ENCODE measurements around the gene PAX3. TPM values are rescaled to one million over a fixed set of nuclear protein-coding genes. Genes with fewer than 3 reads are reported as not detected.

Gene PAX3
- total RNA-seq, 1 experiment from 2014 or later = 0.03 TPM

- no peaks in the 10 kb centered on the region for H3K9me3 ChIP-seq (replicated peaks)
- no peaks in the 10 kb centered on the region for H3K27me3 ChIP-seq (replicated peaks)
- H3K4me1 ChIP-seq (replicated peaks) = no peaks in the 10 kb centered on the region
- H3K36me3 ChIP-seq = no peaks in the 10 kb centered on the region
- DNase-seq (ENCODE audit: low read depth in 1 of 2, low spot score in 2 of 2) = no peak
- no peak overlapping the region for H3K27ac ChIP-seq
- no peak overlapping the region for H3K4me3 ChIP-seq
Observed at GRCh38 chr2:222256250-222256649, 42.5 kb downstream of the PAX3 start.

GRCh38 chr2:222255090-222255489 is 43.7 kb downstream of the PAX3 start:
- no peak for DNase-seq (ENCODE audit: low read depth in 1 of 2, low spot score in 2 of 2)
- no peaks in the 10 kb centered on the region for H3K4me1 ChIP-seq (replicated peaks)
- H3K27ac ChIP-seq = no peak overlapping the region
- no peaks in the 10 kb centered on the region for H3K36me3 ChIP-seq
- no peaks in the 10 kb centered on the region for H3K9me3 ChIP-seq (replicated peaks)
- no peaks in the 10 kb centered on the region for H3K27me3 ChIP-seq (replicated peaks)
- no peak overlapping the region for H3K4me3 ChIP-seq

DNA sequence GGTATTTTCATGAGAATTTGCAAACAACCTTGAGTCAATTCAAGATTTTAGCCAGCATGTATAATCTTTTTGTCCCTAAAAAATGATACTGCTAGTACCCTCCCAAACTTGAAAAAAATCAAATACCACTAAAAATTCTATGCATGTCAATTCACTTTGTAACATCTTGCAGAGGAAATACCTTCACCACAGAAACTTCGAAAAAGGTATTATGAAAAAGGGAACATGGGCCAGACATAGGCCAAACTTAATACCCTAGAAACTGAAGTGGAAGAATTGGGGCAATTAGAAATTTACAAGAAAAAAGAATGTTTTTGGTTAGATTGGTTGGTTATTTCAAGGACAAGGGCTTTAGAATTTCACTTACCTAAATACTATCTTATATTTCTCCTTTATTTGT is 48.5 kb downstream of the PAX3 start:
- H3K36me3 ChIP-seq = no peaks in the 10 kb centered on the region
- no peaks in the 10 kb centered on the region for H3K4me1 ChIP-seq (replicated peaks)
- no peak for DNase-seq (ENCODE audit: low read depth in 1 of 2, low spot score in 2 of 2)
- no peaks in the 10 kb centered on the region for H3K9me3 ChIP-seq (replicated peaks)
- no peak overlapping the region for H3K4me3 ChIP-seq
- H3K27ac ChIP-seq = no peak overlapping the region
- H3K27me3 ChIP-seq (replicated peaks) = no peaks in the 10 kb centered on the region

GRCh38 chr2:222249444-222249843 is 49.4 kb downstream of the PAX3 start:
- no peaks in the 10 kb centered on the region for H3K4me1 ChIP-seq (replicated peaks)
- H3K4me3 ChIP-seq = no peak overlapping the region
- H3K36me3 ChIP-seq = no peaks in the 10 kb centered on the region
- no peak overlapping the region for H3K27ac ChIP-seq
- DNase-seq (ENCODE audit: low read depth in 1 of 2, low spot score in 2 of 2) = no peak
- no peaks in the 10 kb centered on the region for H3K9me3 ChIP-seq (replicated peaks)
- no peaks in the 10 kb centered on the region for H3K27me3 ChIP-seq (replicated peaks)

DNA sequence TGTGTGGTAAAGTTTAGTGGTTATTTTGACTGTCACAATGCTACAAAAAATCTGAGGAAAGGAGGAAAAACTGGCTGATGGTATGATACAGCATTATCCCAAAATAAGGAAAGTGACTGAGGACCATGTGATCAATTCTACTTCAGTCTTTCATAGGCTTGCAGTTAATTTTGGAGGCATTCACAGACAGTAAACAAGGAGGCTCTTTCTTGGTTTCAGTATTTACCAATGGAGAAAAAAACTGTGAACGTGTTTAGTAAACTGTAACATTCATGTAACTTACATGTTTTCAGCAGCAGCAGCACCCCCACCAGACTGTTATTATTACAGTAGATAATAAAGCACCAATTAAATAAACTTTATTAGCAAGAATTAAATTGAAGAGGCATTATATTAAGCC is 50.0 kb downstream of the PAX3 start:
- no peak for DNase-seq (ENCODE audit: low read depth in 1 of 2, low spot score in 2 of 2)

DNA sequence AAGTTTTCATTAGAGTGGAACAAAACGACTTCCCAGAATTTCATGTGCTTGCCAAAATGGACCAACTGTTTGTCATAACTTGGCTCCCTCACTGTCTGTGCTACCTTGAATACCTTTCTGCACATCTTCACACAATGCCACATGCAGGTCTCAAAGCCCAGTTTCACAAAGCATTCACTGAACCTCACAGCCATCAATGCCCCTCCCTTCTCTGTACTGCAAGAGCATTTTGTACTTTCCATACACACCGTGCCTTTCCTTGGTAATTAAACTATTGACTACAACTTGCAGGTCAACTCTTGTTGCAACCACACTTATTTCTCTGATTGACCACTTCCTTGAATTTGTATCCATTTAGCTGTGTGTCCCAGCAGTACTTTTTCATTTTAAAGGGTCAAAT is 50.5 kb downstream of the PAX3 start:
- DNase-seq (ENCODE audit: low read depth in 1 of 2, low spot score in 2 of 2) = no peak
- Histone ChIP-seq H3K36me3 (no peaks in the 10 kb centered on the region), H3K9me3 (replicated peaks) (no peaks in the 10 kb centered on the region), H3K4me3 (no peak overlapping the region), H3K4me1 (replicated peaks) (no peaks in the 10 kb centered on the region), H3K27me3 (replicated peaks) (no peaks in the 10 kb centered on the region), H3K27ac (no peak overlapping the region)

More for the DNA sequence above, 50.0 kb downstream of the PAX3 start:
- H3K27ac ChIP-seq = no peak overlapping the region
- no peaks in the 10 kb centered on the region for H3K36me3 ChIP-seq
- H3K9me3 ChIP-seq (replicated peaks) = no peaks in the 10 kb centered on the region
- no peak overlapping the region for H3K4me3 ChIP-seq
- H3K4me1 ChIP-seq (replicated peaks) = no peaks in the 10 kb centered on the region
- H3K27me3 ChIP-seq (replicated peaks) = no peaks in the 10 kb centered on the region

DNA sequence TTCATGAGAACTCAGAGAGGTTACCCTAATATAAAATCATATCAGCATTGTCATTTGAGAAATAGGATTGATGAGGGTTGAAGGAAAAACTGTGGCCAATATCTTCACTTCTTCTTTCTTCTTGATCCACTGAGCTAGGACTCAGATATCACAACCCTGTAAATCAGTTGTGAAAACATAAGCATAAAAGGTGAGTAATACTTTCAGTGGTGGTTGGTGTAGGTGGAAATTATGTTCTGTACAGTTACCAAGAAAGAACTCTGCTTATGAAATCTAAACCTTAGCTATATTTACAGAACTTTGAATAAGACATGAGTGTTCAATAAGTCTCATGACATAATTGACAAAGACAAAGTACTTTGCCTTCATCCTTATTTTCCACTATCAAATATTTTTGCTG is 56.3 kb downstream of the PAX3 start:
- DNase-seq (ENCODE audit: low read depth in 1 of 2, low spot score in 2 of 2) = no peak
- Histone ChIP-seq H3K27me3 (replicated peaks) (peaks cover 32% of the 10 kb centered on the region), H3K4me1 (replicated peaks) (no peaks in the 10 kb centered on the region), H3K27ac (no peak overlapping the region), H3K4me3 (no peak overlapping the region), H3K36me3 (no peaks in the 10 kb centered on the region), H3K9me3 (replicated peaks) (no peaks in the 10 kb centered on the region)

- H3K27ac ChIP-seq = no peak overlapping the region
Observed at GRCh38 chr2:222241128-222241870, 57.5 kb downstream of the PAX3 start.

DNA sequence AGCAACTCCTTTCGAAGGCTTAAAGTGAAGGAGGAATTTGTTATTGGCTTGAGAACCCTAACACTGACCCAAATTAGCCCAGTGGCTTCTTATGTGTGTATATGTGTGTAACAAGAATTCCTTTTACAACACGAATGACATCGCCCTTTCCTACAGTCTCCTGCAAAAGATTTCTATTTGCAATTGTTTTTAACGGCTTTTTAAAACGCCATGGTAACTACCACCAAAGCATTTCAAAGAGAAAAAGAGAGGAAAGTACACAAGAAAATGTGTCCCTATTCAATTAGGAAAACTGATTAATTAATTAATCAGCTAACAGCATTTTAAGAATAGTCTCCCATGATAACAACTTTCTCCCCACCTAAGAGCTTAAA is 58.1 kb downstream of the PAX3 start:
- Histone ChIP-seq H3K9me3 (replicated peaks) (no peaks in the 10 kb centered on the region), H3K4me3 (no peak overlapping the region), H3K36me3 (no peaks in the 10 kb centered on the region), H3K27me3 (replicated peaks) (peaks cover 37% of the 10 kb centered on the region), H3K4me1 (replicated peaks) (no peaks in the 10 kb centered on the region), H3K27ac (no peak overlapping the region)
- DNase-seq (ENCODE audit: low read depth in 1 of 2, low spot score in 2 of 2) = no peak

More at GRCh38 chr2:222241128-222241870, 57.5 kb downstream of the PAX3 start:
- no peak for DNase-seq (ENCODE audit: low read depth in 1 of 2, low spot score in 2 of 2)
- Histone ChIP-seq H3K36me3 (no peaks in the 10 kb centered on the region), H3K4me1 (replicated peaks) (no peaks in the 10 kb centered on the region), H3K4me3 (no peak overlapping the region), H3K9me3 (replicated peaks) (no peaks in the 10 kb centered on the region), H3K27me3 (replicated peaks) (peaks cover 37% of the 10 kb centered on the region)

DNA sequence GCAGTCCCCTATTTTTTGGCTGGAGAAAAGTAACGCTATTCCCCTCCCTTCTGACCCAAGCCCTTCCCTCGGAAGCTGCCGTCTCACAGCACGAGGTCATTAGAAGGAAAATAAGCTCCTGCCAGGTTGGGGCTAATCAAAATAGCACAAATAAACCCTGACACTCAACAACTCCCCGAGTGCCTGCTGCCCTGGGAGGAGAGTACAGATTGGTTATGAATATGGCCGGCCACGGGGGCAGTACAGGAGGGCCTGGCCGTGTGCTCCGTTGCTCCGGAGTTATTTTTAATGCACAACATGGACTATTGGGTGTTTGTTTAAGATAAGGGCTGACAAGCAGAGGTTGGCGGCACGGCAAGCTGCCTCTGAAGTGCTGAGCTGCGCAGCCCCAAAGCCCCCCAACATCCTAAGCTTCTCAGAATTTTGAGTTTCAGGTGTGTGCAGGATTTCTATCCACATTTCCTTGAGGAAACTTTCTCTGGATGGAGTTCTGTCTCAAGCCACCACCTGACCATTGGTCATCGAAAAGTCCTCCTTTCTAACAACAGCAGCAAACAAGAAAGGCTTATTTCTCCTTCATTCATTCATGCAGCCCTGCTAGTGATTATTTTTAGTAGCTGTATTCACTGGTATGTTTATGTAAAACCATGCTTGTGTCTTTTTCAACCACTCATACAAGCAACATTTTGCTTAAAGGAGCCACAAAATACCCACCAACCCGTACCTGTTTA is 58.7 kb downstream of the PAX3 start:
- H3K36me3 ChIP-seq = no peaks in the 10 kb centered on the region
- no peaks in the 10 kb centered on the region for H3K4me1 ChIP-seq (replicated peaks)

DNA sequence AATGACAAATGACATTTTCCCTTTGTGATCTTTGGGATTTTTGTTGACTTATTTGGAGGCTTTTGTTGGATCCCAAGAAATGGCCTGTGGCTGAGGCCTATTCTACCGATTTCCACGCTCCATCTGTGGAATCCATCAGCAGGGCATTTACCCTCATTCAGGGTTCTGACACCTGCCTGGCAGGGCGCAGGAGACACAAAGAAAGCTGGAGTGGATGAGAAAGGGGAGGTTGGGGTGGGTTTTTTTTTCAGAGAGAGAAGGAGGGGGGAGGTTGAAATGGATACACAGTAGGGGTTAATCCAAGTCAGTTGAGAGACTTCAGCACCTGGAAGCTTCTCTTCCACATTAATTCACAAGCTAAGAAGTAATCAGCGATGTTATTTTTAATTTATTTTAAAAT is 59.7 kb downstream of the PAX3 start:
- DNase-seq (ENCODE audit: low read depth in 1 of 2, low spot score in 2 of 2) = no peak

More for the DNA sequence above, 58.7 kb downstream of the PAX3 start:
- Histone ChIP-seq H3K27me3 (replicated peaks) (peaks cover 39% of the 10 kb centered on the region), H3K27ac (no peak overlapping the region), H3K4me3 (no peak overlapping the region), H3K9me3 (replicated peaks) (no peaks in the 10 kb centered on the region)
- no peak for DNase-seq (ENCODE audit: low read depth in 1 of 2, low spot score in 2 of 2)

GRCh38 chr2:222238072-222238471 is 60.7 kb downstream of the PAX3 start:
- no peaks in the 10 kb centered on the region for H3K9me3 ChIP-seq (replicated peaks)
- no peak for DNase-seq (ENCODE audit: low read depth in 1 of 2, low spot score in 2 of 2)

More for the DNA sequence above, 59.7 kb downstream of the PAX3 start:
- H3K4me1 ChIP-seq (replicated peaks) = no peaks in the 10 kb centered on the region
- H3K36me3 ChIP-seq = no peaks in the 10 kb centered on the region
- no peak overlapping the region for H3K4me3 ChIP-seq
- H3K9me3 ChIP-seq (replicated peaks) = no peaks in the 10 kb centered on the region
- no peak overlapping the region for H3K27ac ChIP-seq
- H3K27me3 ChIP-seq (replicated peaks) = peaks cover 44% of the 10 kb centered on the region

GRCh38 chr2:222232839-222233238 is 66.0 kb downstream of the PAX3 start:
- H3K4me3 ChIP-seq = no peak overlapping the region
- H3K4me1 ChIP-seq (replicated peaks) = no peaks in the 10 kb centered on the region
- no peaks in the 10 kb centered on the region for H3K36me3 ChIP-seq
- no peak overlapping the region for H3K27ac ChIP-seq
- H3K27me3 ChIP-seq (replicated peaks) = peaks cover 15% of the 10 kb centered on the region
- DNase-seq (ENCODE audit: low read depth in 1 of 2, low spot score in 2 of 2) = no peak
- no peaks in the 10 kb centered on the region for H3K9me3 ChIP-seq (replicated peaks)

More at GRCh38 chr2:222238072-222238471, 60.7 kb downstream of the PAX3 start:
- Histone ChIP-seq H3K4me3 (no peak overlapping the region), H3K27me3 (replicated peaks) (peaks cover 44% of the 10 kb centered on the region), H3K36me3 (no peaks in the 10 kb centered on the region), H3K27ac (no peak overlapping the region), H3K4me1 (replicated peaks) (no peaks in the 10 kb centered on the region)

GRCh38 chr2:222232372-222232771 is 66.4 kb downstream of the PAX3 start:
- Histone ChIP-seq H3K27me3 (replicated peaks) (peaks cover 11% of the 10 kb centered on the region; the same call in 1 of the 2 replicates), H3K36me3 (no peaks in the 10 kb centered on the region), H3K4me1 (replicated peaks) (no peaks in the 10 kb centered on the region), H3K9me3 (replicated peaks) (no peaks in the 10 kb centered on the region), H3K27ac (no peak overlapping the region), H3K4me3 (no peak overlapping the region)
- DNase-seq (ENCODE audit: low read depth in 1 of 2, low spot score in 2 of 2) = no peak

Measured in SJSA1 (cell line).